ENCODE data around the gene TBATA.

Gene TBATA

GRCh38 chr10:70785190-70785589 is at the start of gene TBATA:
Gene TBATA (minus strand): TSS chr10:70785377. CDS start chr10:70783379, 1,998 bp downstream.
- no peak within 1 kb of the TSS for H3K9ac ChIP-seq (ENCODE audit: low read depth, low read length)
- H3K36me3 ChIP-seq (ENCODE audit: insufficient read depth, low read depth, low read length), result no peaks in the 10 kb centered on the region
- no peaks in the 10 kb centered on the region for H3K4me1 ChIP-seq (ENCODE audit: insufficient read depth, low read length)
- no peak within 1 kb of the TSS for H3K27ac ChIP-seq (ENCODE audit: low read length)
- H3K9me3 ChIP-seq (ENCODE audit: insufficient read depth, low read depth, low read length), result no peaks in the 10 kb centered on the region
- H3K4me3 ChIP-seq (ENCODE audit: low read length), result no peak within 1 kb of the TSS
- H3K27me3 ChIP-seq (ENCODE audit: insufficient read depth, low read length), result no peaks in the 10 kb centered on the region

GRCh38 chr10:70834441-70835151 is 49.4 kb upstream of the TBATA start:
- H3K27me3 ChIP-seq (ENCODE audit: insufficient read depth, low read length), result no peaks in the 10 kb centered on the region
- H3K9me3 ChIP-seq (ENCODE audit: insufficient read depth, low read depth, low read length), result no peaks in the 10 kb centered on the region
- H3K36me3 ChIP-seq (ENCODE audit: insufficient read depth, low read depth, low read length), result peaks cover 26% of the 10 kb centered on the region
- H3K9ac ChIP-seq (ENCODE audit: low read depth, low read length), result no peak overlapping the region
- no peaks in the 10 kb centered on the region for H3K4me1 ChIP-seq (ENCODE audit: insufficient read depth, low read length)
- H3K4me3 ChIP-seq (ENCODE audit: low read length), result no peak overlapping the region
- H3K27ac ChIP-seq (ENCODE audit: low read length), result no peak overlapping the region

GRCh38 chr10:70834021-70834420 is 48.8 kb upstream of the TBATA start:
- Histone ChIP-seq H3K36me3 (ENCODE audit: insufficient read depth, low read depth, low read length) (peaks cover 28% of the 10 kb centered on the region), H3K9ac (ENCODE audit: low read depth, low read length) (no peak overlapping the region), H3K27ac (ENCODE audit: low read length) (no peak overlapping the region), H3K4me1 (ENCODE audit: insufficient read depth, low read length) (no peaks in the 10 kb centered on the region), H3K27me3 (ENCODE audit: insufficient read depth, low read length) (no peaks in the 10 kb centered on the region), H3K4me3 (ENCODE audit: low read length) (no peak overlapping the region), H3K9me3 (ENCODE audit: insufficient read depth, low read depth, low read length) (no peaks in the 10 kb centered on the region)

GRCh38 chr10:70833601-70834000 is 48.4 kb upstream of the TBATA start:
- peaks cover 32% of the 10 kb centered on the region for H3K36me3 ChIP-seq (ENCODE audit: insufficient read depth, low read depth, low read length)
- no peaks in the 10 kb centered on the region for H3K9me3 ChIP-seq (ENCODE audit: insufficient read depth, low read depth, low read length)
- H3K27me3 ChIP-seq (ENCODE audit: insufficient read depth, low read length), result no peaks in the 10 kb centered on the region
- H3K27ac ChIP-seq (ENCODE audit: low read length), result no peak overlapping the region
- no peak overlapping the region for H3K4me3 ChIP-seq (ENCODE audit: low read length)
- no peak overlapping the region for H3K9ac ChIP-seq (ENCODE audit: low read depth, low read length)
- H3K4me1 ChIP-seq (ENCODE audit: insufficient read depth, low read length), result no peaks in the 10 kb centered on the region

GRCh38 chr10:70832852-70833528 is 47.8 kb upstream of the TBATA start:
- H3K36me3 ChIP-seq (ENCODE audit: insufficient read depth, low read depth, low read length), result peaks cover 36% of the 10 kb centered on the region

GRCh38 chr10:70832221-70832620 is 47.0 kb upstream of the TBATA start:
- Histone ChIP-seq H3K36me3 (ENCODE audit: insufficient read depth, low read depth, low read length) (peaks cover 38% of the 10 kb centered on the region), H3K4me1 (ENCODE audit: insufficient read depth, low read length) (no peaks in the 10 kb centered on the region), H3K9me3 (ENCODE audit: insufficient read depth, low read depth, low read length) (no peaks in the 10 kb centered on the region), H3K4me3 (ENCODE audit: low read length) (no peak overlapping the region), H3K27ac (ENCODE audit: low read length) (no peak overlapping the region), H3K27me3 (ENCODE audit: insufficient read depth, low read length) (no peaks in the 10 kb centered on the region), H3K9ac (ENCODE audit: low read depth, low read length) (no peak overlapping the region)

More at GRCh38 chr10:70832852-70833528, 47.8 kb upstream of the TBATA start:
- Histone ChIP-seq H3K27ac (ENCODE audit: low read length) (no peak overlapping the region), H3K9ac (ENCODE audit: low read depth, low read length) (no peak overlapping the region), H3K9me3 (ENCODE audit: insufficient read depth, low read depth, low read length) (no peaks in the 10 kb centered on the region), H3K4me1 (ENCODE audit: insufficient read depth, low read length) (no peaks in the 10 kb centered on the region), H3K4me3 (ENCODE audit: low read length) (no peak overlapping the region), H3K27me3 (ENCODE audit: insufficient read depth, low read length) (no peaks in the 10 kb centered on the region)

GRCh38 chr10:70830164-70830563 is 45.0 kb upstream of the TBATA start:
- Histone ChIP-seq H3K9ac (ENCODE audit: low read depth, low read length) (no peak overlapping the region), H3K4me1 (ENCODE audit: insufficient read depth, low read length) (no peaks in the 10 kb centered on the region), H3K36me3 (ENCODE audit: insufficient read depth, low read depth, low read length) (peaks cover 55% of the 10 kb centered on the region), H3K9me3 (ENCODE audit: insufficient read depth, low read depth, low read length) (no peaks in the 10 kb centered on the region), H3K27ac (ENCODE audit: low read length) (no peak overlapping the region), H3K27me3 (ENCODE audit: insufficient read depth, low read length) (no peaks in the 10 kb centered on the region), H3K4me3 (ENCODE audit: low read length) (no peak overlapping the region)

GRCh38 chr10:70829543-70829942 is 44.4 kb upstream of the TBATA start:
- Histone ChIP-seq H3K36me3 (ENCODE audit: insufficient read depth, low read depth, low read length) (peaks cover 56% of the 10 kb centered on the region), H3K4me1 (ENCODE audit: insufficient read depth, low read length) (no peaks in the 10 kb centered on the region), H3K9ac (ENCODE audit: low read depth, low read length) (no peak overlapping the region)

GRCh38 chr10:70828923-70829322 is 43.7 kb upstream of the TBATA start:
- no peak overlapping the region for H3K27ac ChIP-seq (ENCODE audit: low read length)
- peaks cover 51% of the 10 kb centered on the region for H3K36me3 ChIP-seq (ENCODE audit: insufficient read depth, low read depth, low read length)

More at GRCh38 chr10:70829543-70829942, 44.4 kb upstream of the TBATA start:
- H3K27me3 ChIP-seq (ENCODE audit: insufficient read depth, low read length), result no peaks in the 10 kb centered on the region
- H3K27ac ChIP-seq (ENCODE audit: low read length), result no peak overlapping the region
- no peaks in the 10 kb centered on the region for H3K9me3 ChIP-seq (ENCODE audit: insufficient read depth, low read depth, low read length)
- H3K4me3 ChIP-seq (ENCODE audit: low read length), result no peak overlapping the region

GRCh38 chr10:70827086-70827757 is 42.0 kb upstream of the TBATA start:
- Histone ChIP-seq H3K4me3 (ENCODE audit: low read length) (no peak overlapping the region), H3K9me3 (ENCODE audit: insufficient read depth, low read depth, low read length) (no peaks in the 10 kb centered on the region), H3K36me3 (ENCODE audit: insufficient read depth, low read depth, low read length) (peaks cover 56% of the 10 kb centered on the region), H3K9ac (ENCODE audit: low read depth, low read length) (no peak overlapping the region), H3K27me3 (ENCODE audit: insufficient read depth, low read length) (no peaks in the 10 kb centered on the region), H3K27ac (ENCODE audit: low read length) (no peak overlapping the region), H3K4me1 (ENCODE audit: insufficient read depth, low read length) (no peaks in the 10 kb centered on the region)

More at GRCh38 chr10:70828923-70829322, 43.7 kb upstream of the TBATA start:
- Histone ChIP-seq H3K9me3 (ENCODE audit: insufficient read depth, low read depth, low read length) (no peaks in the 10 kb centered on the region), H3K27me3 (ENCODE audit: insufficient read depth, low read length) (no peaks in the 10 kb centered on the region), H3K9ac (ENCODE audit: low read depth, low read length) (no peak overlapping the region), H3K4me1 (ENCODE audit: insufficient read depth, low read length) (no peaks in the 10 kb centered on the region), H3K4me3 (ENCODE audit: low read length) (no peak overlapping the region)

GRCh38 chr10:70822076-70822820 is 37.1 kb upstream of the TBATA start:
- H3K9ac ChIP-seq (ENCODE audit: low read depth, low read length), result no peak overlapping the region
- H3K36me3 ChIP-seq (ENCODE audit: insufficient read depth, low read depth, low read length), result peaks cover 75% of the 10 kb centered on the region
- no peaks in the 10 kb centered on the region for H3K27me3 ChIP-seq (ENCODE audit: insufficient read depth, low read length)
- H3K4me3 ChIP-seq (ENCODE audit: low read length), result no peak overlapping the region
- no peaks in the 10 kb centered on the region for H3K4me1 ChIP-seq (ENCODE audit: insufficient read depth, low read length)
- H3K9me3 ChIP-seq (ENCODE audit: insufficient read depth, low read depth, low read length), result no peaks in the 10 kb centered on the region
- no peak overlapping the region for H3K27ac ChIP-seq (ENCODE audit: low read length)

Measured in iPS-20b (cell line).